Hepatocyte (in vitro differentiated cells): Measurements from ENCODE around the gene FLT3LG. TPM values are rescaled to one million over a fixed set of nuclear protein-coding genes. Genes with fewer than 3 reads are reported as not detected.
A peak's percentile ranks its signal among the peaks of the same experiment; 100 is the strongest.

Experiments
- DNase-seq: peaks from one replicate; pipeline ENCODE4 v3.0.0-alpha.2; 2016; ENCODE audit warnings: low spot score
- H2AFZ ChIP-seq: fragments of 200-600 bp; sonication (generic); 2 replicates; pipeline ENCODE4 v1.6.0; 2016; ENCODE audit warnings: antibody characterized with exemption, mild to moderate bottlenecking
- H3K27ac ChIP-seq: fragments of 200-600 bp; sonication (generic); 2 replicates; pipeline ENCODE4 v1.5.1; 2016; ENCODE audit warnings: mild to moderate bottlenecking
- H3K27me3 ChIP-seq: fragments of 200-600 bp; sonication (generic); 2 replicates; pipeline ENCODE4 v1.6.1; 2016
- H3K36me3 ChIP-seq: fragments of 200-600 bp; sonication (generic); replicated peaks from 2 replicates; pipeline ENCODE4 v1.5.1; 2016; ENCODE audit warnings: low read depth; ENCODE audit not compliant: insufficient read depth
- H3K4me1 ChIP-seq: fragments of 200-600 bp; sonication (generic); 2 replicates; pipeline ENCODE4 v1.5.1; 2016; ENCODE audit warnings: mild to moderate bottlenecking, moderate library complexity; ENCODE audit not compliant: insufficient read depth
- H3K4me2 ChIP-seq: fragments of 200-600 bp; sonication (generic); 2 replicates; pipeline ENCODE4 v1.6.0; 2016
- H3K4me3 ChIP-seq: fragments of 200-600 bp; sonication (generic); 2 replicates; pipeline ENCODE4 v1.5.1; 2016; ENCODE audit warnings: mild to moderate bottlenecking
- H3K79me2 ChIP-seq: fragments of 200-600 bp; sonication (generic); 2 replicates; pipeline ENCODE4 v1.6.0; 2017; ENCODE audit warnings: mild to moderate bottlenecking
- H3K9me2 ChIP-seq: fragments of 200-600 bp; sonication (generic); replicated peaks from 2 replicates; pipeline ENCODE4 v1.6.0; 2017; ENCODE audit warnings: mild to moderate bottlenecking; ENCODE audit not compliant: insufficient read depth
- H3K9me3 ChIP-seq: fragments of 200-600 bp; sonication (generic); 2 replicates; pipeline ENCODE4 v1.5.1; 2016; ENCODE audit warnings: low read depth, mild to moderate bottlenecking
- H4K20me1 ChIP-seq: fragments of 200-600 bp; sonication (generic); 2 replicates; pipeline ENCODE4 v1.6.0; 2016; ENCODE audit warnings: mild to moderate bottlenecking; ENCODE audit not compliant: insufficient read depth, poor library complexity, severe bottlenecking
- EZH2 ChIP-seq: fragments of 200-600 bp; sonication (generic); IDR thresholded peaks from 2 replicates; pipeline ENCODE4 v1.6.1; 2016; ENCODE audit warnings: antibody characterized with exemption, mild to moderate bottlenecking, borderline replicate concordance
- EZH2phosphoT487 ChIP-seq: fragments of 200-600 bp; sonication (generic); IDR thresholded peaks from one replicate; pipeline ENCODE4 v1.6.1; 2018; ENCODE audit warnings: antibody characterized with exemption, mild to moderate bottlenecking, low read depth, moderate library complexity; ENCODE audit not compliant: unreplicated experiment, severe bottlenecking
- WGBS: methylation state at CpG from one replicate; pipeline ENCODE4 v1.1.6; 2016; ENCODE audit warnings: low lambda C conversion rate; ENCODE audit errors: missing lambda C conversion rate; 5-methylcytosine and 5-hydroxymethylcytosine counted together
- polyA plus RNA-seq: library from polyadenylated mRNA; unstranded; fragments of >200 nt; fragmentation: Nextera tagmentation; extraction: Ambion mirVana; gene quantifications from 2 replicates; pipeline ENCODE4 v1.2.1, GENCODE V29; 2016
- total RNA-seq: library from RNA; depleted of rRNA; stranded (reverse); fragments of >200 nt; gene quantifications from 2 replicates; pipeline ENCODE4 v1.2.3, GENCODE V29; 2014
- TF ChIP-seq, protein P1 (sequence below): fragments of 200-600 bp; sonication (generic); IDR thresholded peaks from 2 replicates; pipeline ENCODE4 v1.5.1; 2016; ENCODE audit warnings: antibody characterized with exemption, mild to moderate bottlenecking; ENCODE audit not compliant: poor library complexity

FLT3LG gene
- total and polyA plus RNA-seq, 2 experiments from 2014 or later: 1.3 to 2.8 TPM

DNA sequence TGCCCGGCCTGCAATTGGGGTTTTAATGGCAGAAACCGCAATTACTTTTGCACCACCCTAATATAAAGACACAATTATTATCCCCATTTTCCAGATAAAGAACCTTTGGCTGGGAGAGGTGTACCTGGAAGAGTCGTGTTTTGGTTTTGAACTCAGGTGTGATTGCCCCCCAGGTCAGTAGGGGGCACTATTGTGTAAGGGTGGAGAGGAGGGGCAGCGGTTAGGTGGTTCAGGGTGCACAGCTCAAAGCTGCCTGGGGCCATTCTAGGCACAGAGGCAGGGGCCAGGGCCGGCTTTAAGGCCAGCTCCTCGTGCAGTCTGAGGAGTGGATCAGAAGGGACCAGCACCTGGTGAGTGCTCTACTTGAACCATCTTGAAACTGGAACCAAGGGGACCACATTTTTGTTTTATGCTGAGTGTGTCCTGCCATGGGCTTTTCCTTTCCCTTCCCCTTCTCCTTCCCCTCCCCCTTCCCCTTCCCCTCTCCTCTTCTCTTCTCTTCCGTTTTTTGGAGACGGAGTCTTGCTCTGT lies 32.6 kb downstream of the FLT3LG start:
- Histone ChIP-seq H3K4me2 (no peak overlapping the region), H2AFZ (no peak overlapping the region), H3K27me3 (no peaks in the 10 kb centered on the region), H3K9me2 (no peaks in the 10 kb centered on the region), H3K9me3 (no peaks in the 10 kb centered on the region), H3K36me3 (no peaks in the 10 kb centered on the region), H3K4me3 (no peak overlapping the region), H3K79me2 (no peaks in the 10 kb centered on the region), H4K20me1 (no peaks in the 10 kb centered on the region), H3K4me1 (peaks cover 11% of the 10 kb centered on the region), H3K27ac (no peak overlapping the region)
- TF ChIP-seq, protein P1, sequence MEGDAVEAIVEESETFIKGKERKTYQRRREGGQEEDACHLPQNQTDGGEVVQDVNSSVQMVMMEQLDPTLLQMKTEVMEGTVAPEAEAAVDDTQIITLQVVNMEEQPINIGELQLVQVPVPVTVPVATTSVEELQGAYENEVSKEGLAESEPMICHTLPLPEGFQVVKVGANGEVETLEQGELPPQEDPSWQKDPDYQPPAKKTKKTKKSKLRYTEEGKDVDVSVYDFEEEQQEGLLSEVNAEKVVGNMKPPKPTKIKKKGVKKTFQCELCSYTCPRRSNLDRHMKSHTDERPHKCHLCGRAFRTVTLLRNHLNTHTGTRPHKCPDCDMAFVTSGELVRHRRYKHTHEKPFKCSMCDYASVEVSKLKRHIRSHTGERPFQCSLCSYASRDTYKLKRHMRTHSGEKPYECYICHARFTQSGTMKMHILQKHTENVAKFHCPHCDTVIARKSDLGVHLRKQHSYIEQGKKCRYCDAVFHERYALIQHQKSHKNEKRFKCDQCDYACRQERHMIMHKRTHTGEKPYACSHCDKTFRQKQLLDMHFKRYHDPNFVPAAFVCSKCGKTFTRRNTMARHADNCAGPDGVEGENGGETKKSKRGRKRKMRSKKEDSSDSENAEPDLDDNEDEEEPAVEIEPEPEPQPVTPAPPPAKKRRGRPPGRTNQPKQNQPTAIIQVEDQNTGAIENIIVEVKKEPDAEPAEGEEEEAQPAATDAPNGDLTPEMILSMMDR: peak; percentile 75
- TF ChIP-seq EZH2: no peak
- no peak for TF ChIP-seq EZH2phosphoT487
- peak; percentile 79 for DNase-seq
- WGBS: 10% methylated on average over 6 of the region's 8 CpGs

DNA sequence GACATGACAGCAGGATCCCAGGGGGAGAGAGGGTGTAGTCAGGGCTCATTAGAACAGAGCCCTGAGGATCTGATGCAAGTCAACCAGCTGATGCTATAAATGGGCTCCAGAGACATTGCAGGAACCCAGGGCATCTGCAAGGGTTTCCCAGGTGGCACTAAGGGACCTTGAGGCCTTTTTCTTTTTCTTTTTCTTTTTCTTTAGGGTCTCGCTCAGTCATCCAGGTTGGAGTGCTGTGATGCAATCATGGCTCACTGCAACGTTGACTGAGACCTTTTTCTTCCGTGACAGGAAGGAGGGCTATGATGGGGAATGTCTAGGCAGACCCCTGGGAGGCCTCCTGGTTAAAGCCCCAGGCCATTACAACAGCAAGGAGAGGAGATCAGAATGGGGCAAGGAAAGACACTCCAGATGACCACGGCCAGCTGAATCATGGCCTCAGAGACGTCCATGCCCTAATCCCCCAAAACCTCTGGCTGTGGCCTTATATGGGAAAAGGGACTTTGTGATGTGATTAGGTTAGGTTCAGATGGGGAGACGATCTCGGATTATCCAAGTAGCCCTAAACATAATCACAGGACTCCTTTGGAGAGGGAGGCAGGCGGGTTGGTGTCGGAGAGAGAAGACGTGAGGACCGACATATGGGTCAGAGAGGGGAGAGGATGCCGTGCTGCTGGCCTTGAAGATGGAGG lies 33.9 kb downstream of the FLT3LG start:
- WGBS: 84% methylated on average over 12 of the region's 12 CpGs
- H3K9me2 ChIP-seq: no peaks in the 10 kb centered on the region
- no peaks in the 10 kb centered on the region for H3K9me3 ChIP-seq
- H3K79me2 ChIP-seq: no peaks in the 10 kb centered on the region
- H3K4me3 ChIP-seq: no peak overlapping the region
- no peaks in the 10 kb centered on the region for H3K36me3 ChIP-seq
- H4K20me1 ChIP-seq: no peaks in the 10 kb centered on the region
- peaks cover 18% of the 10 kb centered on the region for H3K4me1 ChIP-seq
- no peak for DNase-seq
- H2AFZ ChIP-seq: no peak overlapping the region
- H3K4me2 ChIP-seq: no peak overlapping the region
- H3K27me3 ChIP-seq: no peaks in the 10 kb centered on the region
- TF ChIP-seq, protein P1: no peak
- TF ChIP-seq EZH2 (no peak), EZH2phosphoT487 (no peak)
- H3K27ac ChIP-seq: no peak overlapping the region

DNA sequence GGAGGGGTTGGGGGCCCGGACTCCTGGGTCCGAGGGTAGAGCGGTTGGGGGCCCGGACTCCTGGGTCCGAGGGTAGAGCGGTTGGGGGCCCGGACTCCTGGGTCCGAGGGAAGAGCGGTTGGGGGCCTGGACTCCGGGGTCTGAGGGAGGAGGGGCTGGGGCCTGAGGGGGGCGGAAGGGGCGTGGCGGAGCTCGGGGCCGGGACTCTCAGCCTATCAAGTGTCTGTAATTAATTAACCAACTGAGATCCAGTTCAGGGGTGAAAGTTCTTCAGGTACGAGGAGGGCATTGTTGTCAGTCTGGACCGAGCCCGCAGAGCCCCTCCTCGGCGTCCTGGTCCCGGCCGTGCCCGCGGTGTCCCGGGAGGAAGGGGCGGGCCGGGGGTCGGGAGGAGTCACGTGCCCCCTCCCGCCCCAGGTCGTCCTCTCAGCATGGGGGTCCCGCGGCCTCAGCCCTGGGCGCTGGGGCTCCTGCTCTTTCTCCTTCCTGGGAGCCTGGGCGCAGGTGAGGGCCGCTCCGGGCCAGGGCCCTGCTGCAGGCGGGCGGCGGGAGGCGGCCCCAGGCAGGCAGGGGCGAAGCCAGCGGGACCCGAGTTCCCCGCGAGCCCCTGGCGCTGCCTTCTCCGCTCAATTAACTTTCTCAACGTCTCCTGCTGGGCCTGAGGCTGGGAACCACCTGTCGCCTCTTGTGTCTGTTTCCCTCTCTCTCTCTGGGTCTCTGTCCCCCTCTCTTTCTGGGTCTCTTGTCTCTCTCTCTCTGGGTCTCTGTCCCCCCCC lies 39.1 kb downstream of the FLT3LG start:
- Histone ChIP-seq H3K27me3 (no peaks in the 10 kb centered on the region), H3K9me3 (no peaks in the 10 kb centered on the region), H3K4me1 (peaks cover 27% of the 10 kb centered on the region), H4K20me1 (no peaks in the 10 kb centered on the region), H3K79me2 (peaks cover 37% of the 10 kb centered on the region), H3K9me2 (no peaks in the 10 kb centered on the region), H3K4me3 (peak overlapping the region; percentile 98), H3K4me2 (peak overlapping the region; percentile 96), H3K27ac (peak overlapping the region; percentile 96), H2AFZ (peak overlapping the region; percentile 3), H3K36me3 (no peaks in the 10 kb centered on the region)
- TF ChIP-seq EZH2: no peak
- TF ChIP-seq, protein P1: no peak
- no peak for TF ChIP-seq EZH2phosphoT487
- DNase-seq: peak; percentile 78
- 0% methylated on average over 24 of the region's 50 CpGs for WGBS
